ENCODE results near the gene SIGMAR1.

- no peak for TF ChIP-seq POLR2AphosphoS5 (IDR thresholded peaks at IDR 0.05; ENCODE audit: low read depth, low read length)
- no peak for TF ChIP-seq POLR2A (IDR thresholded peaks at IDR 0.05; ENCODE audit: low read depth, low read length)
- no peak for TF ChIP-seq TAF1 (IDR thresholded peaks at IDR 0.05; ENCODE audit: low read depth, low read length)
- TF ChIP-seq POU2F2 (IDR thresholded peaks at IDR 0.05; ENCODE audit: low read depth, low read length) = no peak
- TF ChIP-seq PAX5 (IDR thresholded peaks at IDR 0.05; ENCODE audit: insufficient read depth, low read length, severe bottlenecking) = no peak
Measured at GRCh38 chr9:34656992-34657391, 19.4 kb upstream of the SIGMAR1 start.
